ENCODE data around the gene PRRC2B. TPM values are rescaled to one million over a fixed set of nuclear protein-coding genes. Genes with fewer than 3 reads are reported as not detected.

PRRC2B gene
- total and polyA plus RNA-seq, 2 of the 8 experiments (the other 6 are each of a cell fraction or from before 2014, with no cell fraction given), result 37.3 to 249 TPM

DNA sequence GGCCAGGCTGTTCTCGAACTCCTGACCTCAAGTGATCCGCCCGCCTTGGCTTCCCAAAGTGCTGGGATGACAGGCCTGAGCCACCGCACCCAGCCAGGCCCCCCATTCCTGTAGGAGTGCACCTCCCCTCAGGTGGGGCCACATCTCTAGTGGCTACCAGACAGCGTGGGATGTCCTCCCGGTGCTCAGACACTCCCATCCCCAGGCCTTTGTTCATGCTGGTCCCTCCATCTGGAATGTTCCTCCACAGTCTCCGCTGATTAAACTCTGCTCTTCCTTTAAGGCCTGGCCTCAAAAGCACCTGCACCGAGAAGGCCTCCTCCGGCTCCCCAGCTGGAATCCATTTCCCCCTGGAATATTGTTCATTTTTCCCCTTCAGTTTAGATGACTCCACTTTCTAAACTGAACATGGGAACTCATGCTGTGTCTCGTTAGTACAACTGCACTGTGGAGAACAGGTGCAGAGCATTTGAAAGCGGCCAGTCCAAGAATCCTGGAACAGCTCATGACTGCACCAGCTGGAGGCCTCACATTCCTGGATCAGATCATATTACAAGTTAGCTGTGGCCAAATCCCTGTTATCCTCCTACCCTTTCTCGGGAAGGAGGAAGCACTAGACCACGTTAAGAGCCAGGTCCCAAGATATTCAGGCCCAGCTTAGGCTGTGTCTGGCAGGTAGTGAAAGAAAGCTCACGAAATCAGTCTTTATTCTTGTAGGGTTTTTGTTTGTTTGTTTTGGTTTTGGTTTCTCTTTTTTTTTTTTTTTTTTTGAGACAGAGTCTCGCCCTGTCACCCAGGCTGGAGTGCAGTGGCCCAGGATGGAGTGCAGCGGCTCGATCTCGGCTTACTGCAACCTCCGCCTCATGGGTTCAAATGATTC is 10.8 kb upstream of the PRRC2B start:
- no peak overlapping the region for H3K4me3 ChIP-seq (ENCODE audit: extremely low read depth in 1 of 4, insufficient read depth in 2 of 4, low read depth in 3 of 4, low read length in 4 of 4)
- no peak overlapping the region for H3K56ac ChIP-seq (replicated peaks; ENCODE audit: insufficient read length, low read depth, low read length)
- ChIA-PET CTCF (ENCODE audit: partially characterized antibody) (interaction anchor here (1.0 to 3.5 kb wide), 7 partner anchors 14 to 74 kb away, joined by 3 to 19 read pairs (median 4); no protein-coding TSS in a partner anchor), POLR2A (ENCODE audit: partially characterized antibody) (interaction anchor here (0.7 to 5.1 kb wide), 8 partner anchors 10 to 54 kb away, joined by 3 to 30 read pairs (median 5); no protein-coding TSS in a partner anchor)
- H3K9me3 ChIP-seq (ENCODE audit: insufficient read depth in 2 of 2, low read depth in 1 of 2, low read length in 1 of 2), result no peaks in the 10 kb centered on the region
- DNase-seq (ENCODE audit: low read depth in 1 of 2, low spot score in 2 of 2), result peak in 1 of 2 experiments; percentile 52
- peak overlapping the region; percentile 12 for H2BK5ac ChIP-seq (ENCODE audit: low read depth, low read length)
- no peaks in the 10 kb centered on the region for H3K23me2 ChIP-seq (ENCODE audit: low read depth, low read length)
- no peak overlapping the region for H3K23ac ChIP-seq (ENCODE audit: insufficient read length)
- no peaks in the 10 kb centered on the region for H3K79me1 ChIP-seq (ENCODE audit: low read depth, low read length)
- no peaks in the 10 kb centered on the region for H3K27me3 ChIP-seq (replicated peaks in 1 of 4; ENCODE audit: control insufficient read depth in 3 of 4, extremely low read depth in 1 of 4, insufficient read depth in 3 of 4, low read length in 3 of 4)
- no peaks in the 10 kb centered on the region for H3K79me2 ChIP-seq (ENCODE audit: control insufficient read depth in 1 of 2, insufficient read depth in 2 of 2, low read length in 2 of 2)
- no peak overlapping the region for H2AK5ac ChIP-seq (ENCODE audit: low read depth, low read length)
- peak overlapping the region; percentile 49 for H4K91ac ChIP-seq (replicated peaks; ENCODE audit: insufficient read length, low read length)
- no peak overlapping the region for H2BK120ac ChIP-seq (replicated peaks; ENCODE audit: low read depth, low read length)
- H2BK15ac ChIP-seq (ENCODE audit: low read length), result 0 out of 2 replicates have a peak overlapping the region, but pooled peaks have one; percentile 72
- H3K36me3 ChIP-seq (ENCODE audit: control insufficient read depth in 2 of 4, insufficient read depth in 4 of 4, low read length in 3 of 4), result no peaks in the 10 kb centered on the region
- H2AFZ ChIP-seq (ENCODE audit: low read length), result no peak overlapping the region
- no peaks in the 10 kb centered on the region for H4K20me1 ChIP-seq (replicated peaks in 1 of 2; ENCODE audit: control insufficient read depth in 1 of 2, insufficient read depth in 2 of 2, low read length in 2 of 2)
- 73% methylated on average over 18 of the region's 19 CpGs; no CpG with 5 or more reads in 1 of the 2 experiments for WGBS, 2 experiments (ENCODE audit: extremely low coverage in 1 of 2, insufficient coverage in 1 of 2, insufficient read length in 1 of 2, insufficient replicate concordance in 2 of 2, low coverage in 1 of 2, low lambda C conversion rate in 2 of 2, missing lambda C conversion rate in 1 of 2)
- H2BK12ac ChIP-seq (ENCODE audit: low read depth, low read length), result peak overlapping the region; percentile 43; the same call in 1 of the 2 replicates
- peak overlapping the region in 1 of 4 experiments; percentile 40; a peak in 3 of 7 replicates for H3K9ac ChIP-seq (replicated peaks in 1 of 4; ENCODE audit: extremely low read depth in 1 of 4, low read depth in 3 of 4, low read length in 3 of 4)
- no peak overlapping the region for H3K4ac ChIP-seq (replicated peaks; ENCODE audit: insufficient read length, low read depth, low read length)
- H2BK20ac ChIP-seq (ENCODE audit: low read length), result peak overlapping the region; percentile 75; the same call in 1 of the 2 replicates
- H3K4me1 ChIP-seq (replicated peaks in 1 of 4; ENCODE audit: control insufficient read depth in 3 of 4, insufficient read depth in 4 of 4, low read length in 3 of 4), result peaks cover 4 to 12% (median 6%) of the 10 kb centered on the region in 4 experiments; a peak in 6 of 7 replicates
- 0 out of 2 replicates have a peak overlapping the region, but pooled peaks have one; percentile 31 for H3K27ac ChIP-seq (ENCODE audit: low read depth, low read length)
- peak; percentile 86 for FAIRE-seq
- no peak overlapping the region for H4K8ac ChIP-seq (ENCODE audit: extremely low read depth, insufficient read depth, low read length)
- H3K4me2 ChIP-seq (ENCODE audit: insufficient read depth in 1 of 2, low read depth in 2 of 2, low read length in 2 of 2), result peak overlapping the region; percentile 30 to 48
- H3K14ac ChIP-seq (ENCODE audit: insufficient read length), result no peak overlapping the region
- peak overlapping the region; percentile 94 for H3K18ac ChIP-seq (ENCODE audit: extremely low read depth, low read length)
- H4K5ac ChIP-seq (ENCODE audit: insufficient read length, low read depth, low read length), result no peak overlapping the region
- TF ChIP-seq SRF (IDR thresholded peaks at IDR 0.05; ENCODE audit: low read depth, low read length), result no peak
- TF ChIP-seq POLR2AphosphoS5 (IDR thresholded peaks at IDR 0.05; ENCODE audit: low read depth, low read length), result no peak; the same call in 1 of the 2 replicates
- peak; percentile 60 for TF ChIP-seq SP1 (IDR thresholded peaks at IDR 0.05; ENCODE audit: low read depth, low read length)
- no peak for TF ChIP-seq KDM5A (IDR thresholded peaks at IDR 0.05; ENCODE audit: low read length)
- no peak for TF ChIP-seq RFX5 (IDR thresholded peaks at IDR 0.05; ENCODE audit: borderline replicate concordance, low read depth, low read length)
- TF ChIP-seq EP300 (IDR thresholded peaks at IDR 0.05; ENCODE audit: borderline replicate concordance in 1 of 2, low read depth in 2 of 2, low read length in 2 of 2), result no peak
- TF ChIP-seq, protein P1, sequence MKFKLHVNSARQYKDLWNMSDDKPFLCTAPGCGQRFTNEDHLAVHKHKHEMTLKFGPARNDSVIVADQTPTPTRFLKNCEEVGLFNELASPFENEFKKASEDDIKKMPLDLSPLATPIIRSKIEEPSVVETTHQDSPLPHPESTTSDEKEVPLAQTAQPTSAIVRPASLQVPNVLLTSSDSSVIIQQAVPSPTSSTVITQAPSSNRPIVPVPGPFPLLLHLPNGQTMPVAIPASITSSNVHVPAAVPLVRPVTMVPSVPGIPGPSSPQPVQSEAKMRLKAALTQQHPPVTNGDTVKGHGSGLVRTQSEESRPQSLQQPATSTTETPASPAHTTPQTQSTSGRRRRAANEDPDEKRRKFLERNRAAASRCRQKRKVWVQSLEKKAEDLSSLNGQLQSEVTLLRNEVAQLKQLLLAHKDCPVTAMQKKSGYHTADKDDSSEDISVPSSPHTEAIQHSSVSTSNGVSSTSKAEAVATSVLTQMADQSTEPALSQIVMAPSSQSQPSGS (IDR thresholded peaks at IDR 0.05; ENCODE audit: low read length), result 0 out of 2 replicates have a peak, but pooled peaks have one; percentile 37
- peak; percentile 40; the same call in 1 of the 2 replicates for TF ChIP-seq TBP (IDR thresholded peaks at IDR 0.05; ENCODE audit: low read depth, low read length)
- no peak for TF ChIP-seq RXRA (IDR thresholded peaks at IDR 0.05; ENCODE audit: insufficient read depth, low read depth, low read length)

Data from H1 (cell line).